Caco-2 (cell line): ENCODE data around the gene NDRG3. TPM values are rescaled to one million over a fixed set of nuclear protein-coding genes. Genes with fewer than 3 reads are reported as not detected.
"Not testable (repeated sequence)": the region's sequence is repeated elsewhere in the genome, so short reads cannot be mapped to it uniquely, and the experiment has no call there.

ENCODE experiments used
- BruUV-seq: library from RNA; stranded (reverse); fragments of 400-500 nt; replicated peaks from 2 replicates; lab custom pipeline; 2021; lab: Mats Ljungman, UMichigan
- CTCF ChIA-PET: fragments of 300-600 bp; sonication (Branson Sonifier 250); formaldehyde crosslinking; loops from one replicate; lab custom pipeline; 2022; ENCODE audit warnings: antibody characterized with exemption; lab: Charles Lee
- POLR2A ChIA-PET: fragments of 300-600 bp; sonication (Branson Sonifier 250); formaldehyde crosslinking; loops from one replicate; lab custom pipeline; 2022; ENCODE audit warnings: antibody characterized with exemption; lab: Charles Lee
- DNase-seq, 2 experiments: peaks; one replicate each; pipeline versions ENCODE4 v3.0.0 to v3.0.0-alpha.2; 2020 to 2022
- H3K27me3 ChIP-seq: replicated peaks from 2 replicates; pipeline ENCODE4 v1.6.0; 2011; ENCODE audit warnings: low read length; ENCODE audit not compliant: control insufficient read depth, insufficient read depth
- H3K36me3 ChIP-seq: 2 replicates; pipeline ENCODE4 v1.5.1; 2011; ENCODE audit warnings: low read length; ENCODE audit not compliant: control insufficient read depth, insufficient read depth
- H3K4me1 ChIP-seq: fragments of 250-450 bp; sonication (Bioruptor Pico); 2 replicates; pipeline ENCODE4 v1.5.1; 2020; ENCODE audit warnings: mild to moderate bottlenecking
- H3K4me3 ChIP-seq: 2 replicates; pipeline ENCODE4 v1.5.1; 2011; ENCODE audit warnings: low read depth, mild to moderate bottlenecking, control low read depth, low read length
- H3K9me3 ChIP-seq: fragments of 250-450 bp; sonication (Bioruptor Pico); 2 replicates; pipeline ENCODE4 v1.5.1; 2020; ENCODE audit warnings: mild to moderate bottlenecking, moderate library complexity
- H3K27ac Mint-ChIP-seq: one replicate; pipeline ENCODE4 v1.8.0; 2022; ENCODE audit warnings: mixed read lengths; ENCODE audit not compliant: unreplicated experiment
- H3K27me3 Mint-ChIP-seq: one replicate; pipeline ENCODE4 v1.8.0; 2022; ENCODE audit warnings: mixed read lengths; ENCODE audit not compliant: insufficient read depth, unreplicated experiment
- H3K36me3 Mint-ChIP-seq: one replicate; pipeline ENCODE4 v1.8.0; 2022; ENCODE audit warnings: mild to moderate bottlenecking, mixed read lengths; ENCODE audit not compliant: insufficient read depth, unreplicated experiment
- H3K4me1 Mint-ChIP-seq: one replicate; pipeline ENCODE4 v1.8.0; 2022; ENCODE audit warnings: low read depth, mixed read lengths; ENCODE audit not compliant: unreplicated experiment
- H3K4me3 Mint-ChIP-seq: one replicate; pipeline ENCODE4 v1.8.0; 2022; ENCODE audit warnings: mild to moderate bottlenecking, moderate library complexity, mixed read lengths; ENCODE audit not compliant: unreplicated experiment
- H3K9me3 Mint-ChIP-seq: one replicate; pipeline ENCODE4 v1.8.0; 2022; ENCODE audit warnings: mixed read lengths; ENCODE audit not compliant: unreplicated experiment
- intact Hi-C: fragments of 100-400 bp; cut with micrococcal nuclease; formaldehyde crosslinking; loops from one replicate; pipeline ENCODE4 v1.10.0; 2022; ENCODE audit not compliant: unreplicated experiment
- total RNA-seq: library from RNA; stranded (reverse); gene quantifications from 2 replicates; pipeline ENCODE4 v1.2.3, GENCODE V29; 2022
- TF ChIP-seq, protein P1 (sequence below), 2 experiments: fragments of 200-600 bp in 1 of 2; IDR thresholded peaks; 1 replicate in 1 of 2; 2 replicates in 1 of 2; pipeline versions ENCODE4 v1.5.1 to v1.8.0; 2011 to 2022; ENCODE audit warnings: antibody characterized with exemption in 1 of 2, control low read depth in 1 of 2, inconsistent platforms in 1 of 2, low read depth in 1 of 2, low read length in 1 of 2, mild to moderate bottlenecking in 1 of 2, moderate library complexity in 1 of 2; ENCODE audit not compliant: insufficient read depth in 1 of 2, severe bottlenecking in 1 of 2, unreplicated experiment in 1 of 2

NDRG3 gene
- total RNA-seq, 1 experiment from 2014 or later = 41.5 TPM

DNA sequence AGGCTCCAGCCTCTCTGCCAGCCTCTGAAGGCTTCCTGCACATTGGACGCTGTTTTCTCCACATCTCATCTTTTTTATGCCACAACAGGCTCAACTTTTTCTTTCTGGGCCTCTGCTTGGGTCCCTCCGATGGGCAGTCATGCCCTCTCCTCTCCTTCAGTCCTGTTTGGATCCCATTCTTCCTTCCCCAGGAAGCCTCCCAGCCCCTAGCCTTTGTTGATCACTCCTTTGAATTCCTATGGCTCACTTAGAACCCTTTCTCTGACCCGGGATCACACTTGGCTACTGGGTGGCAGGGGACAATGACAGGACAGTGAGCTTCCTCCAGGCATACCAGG lies 104.4 kb downstream of the NDRG3 start:
- H3K4me3 Mint-ChIP-seq = no peak overlapping the region
- no peaks in the 10 kb centered on the region for H3K27me3 Mint-ChIP-seq
- no peaks in the 10 kb centered on the region for H3K9me3 ChIP-seq
- H3K27me3 ChIP-seq = no peaks in the 10 kb centered on the region
- ChIA-PET CTCF (interaction anchor here (0.6 to 2.8 kb wide), 2 partner anchors 36 to 377 kb away, joined by 3 to 13 read pairs; partner anchors contain the start of gene RAB5IF), POLR2A (interaction anchor here (0.6 kb wide), 1 partner anchor 29 kb away, joined by 5 read pairs; no protein-coding TSS in a partner anchor)
- DNase-seq = no peak
- no peak overlapping the region for H3K27ac Mint-ChIP-seq
- H3K36me3 Mint-ChIP-seq = peaks cover 10% of the 10 kb centered on the region
- no peaks in the 10 kb centered on the region for H3K36me3 ChIP-seq
- intact Hi-C loops = no loop called here
- peaks cover 9% of the 10 kb centered on the region for H3K4me1 Mint-ChIP-seq
- H3K9me3 Mint-ChIP-seq = no peaks in the 10 kb centered on the region
- peaks cover 11% of the 10 kb centered on the region for H3K4me1 ChIP-seq
- TF ChIP-seq, protein P1, sequence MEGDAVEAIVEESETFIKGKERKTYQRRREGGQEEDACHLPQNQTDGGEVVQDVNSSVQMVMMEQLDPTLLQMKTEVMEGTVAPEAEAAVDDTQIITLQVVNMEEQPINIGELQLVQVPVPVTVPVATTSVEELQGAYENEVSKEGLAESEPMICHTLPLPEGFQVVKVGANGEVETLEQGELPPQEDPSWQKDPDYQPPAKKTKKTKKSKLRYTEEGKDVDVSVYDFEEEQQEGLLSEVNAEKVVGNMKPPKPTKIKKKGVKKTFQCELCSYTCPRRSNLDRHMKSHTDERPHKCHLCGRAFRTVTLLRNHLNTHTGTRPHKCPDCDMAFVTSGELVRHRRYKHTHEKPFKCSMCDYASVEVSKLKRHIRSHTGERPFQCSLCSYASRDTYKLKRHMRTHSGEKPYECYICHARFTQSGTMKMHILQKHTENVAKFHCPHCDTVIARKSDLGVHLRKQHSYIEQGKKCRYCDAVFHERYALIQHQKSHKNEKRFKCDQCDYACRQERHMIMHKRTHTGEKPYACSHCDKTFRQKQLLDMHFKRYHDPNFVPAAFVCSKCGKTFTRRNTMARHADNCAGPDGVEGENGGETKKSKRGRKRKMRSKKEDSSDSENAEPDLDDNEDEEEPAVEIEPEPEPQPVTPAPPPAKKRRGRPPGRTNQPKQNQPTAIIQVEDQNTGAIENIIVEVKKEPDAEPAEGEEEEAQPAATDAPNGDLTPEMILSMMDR (IDR thresholded peaks at IDR 0.05; ENCODE audit: insufficient read depth in 1 of 2, low read depth in 1 of 2, low read length in 1 of 2, severe bottlenecking in 1 of 2, unreplicated experiment in 1 of 2) = no peak
- BruUV-seq = no TSS peak
- no peak overlapping the region for H3K4me3 ChIP-seq

DNA sequence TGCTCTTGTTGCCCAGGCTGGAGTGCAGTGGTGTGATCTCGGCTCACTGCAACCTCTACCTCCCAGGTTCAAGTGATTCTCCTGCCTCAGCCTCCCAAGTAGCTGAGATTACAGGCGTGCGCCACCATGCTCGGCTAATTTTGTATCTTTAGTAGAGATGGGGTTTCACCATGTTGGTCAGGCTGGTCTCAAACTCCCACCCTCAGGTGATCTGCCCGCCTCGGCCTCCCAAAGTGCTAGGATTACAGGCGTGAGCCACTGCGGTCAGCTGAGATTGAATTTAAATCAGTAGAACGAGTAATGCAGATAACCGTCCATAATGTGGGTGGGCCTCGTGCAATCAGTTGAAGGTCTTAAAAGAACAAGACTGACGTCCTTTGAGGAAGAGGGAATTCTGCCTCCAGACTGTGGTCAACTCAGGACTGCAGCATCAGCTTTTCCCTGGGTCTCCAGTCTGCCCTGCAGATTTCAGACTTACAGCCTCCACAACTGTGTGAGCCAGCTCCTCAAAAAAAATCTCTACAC lies 107.0 kb downstream of the NDRG3 start:
- H3K27me3 Mint-ChIP-seq, H3K27me3 ChIP-seq, H3K9me3 ChIP-seq, H3K4me1 Mint-ChIP-seq, H3K9me3 Mint-ChIP-seq, POLR2A ChIA-PET, H3K4me3 ChIP-seq, BruUV-seq, H3K27ac Mint-ChIP-seq, H3K4me3 Mint-ChIP-seq, intact Hi-C loops, DNase-seq, H3K36me3 ChIP-seq: not testable (repeated sequence)
- peaks cover 10% of the 10 kb centered on the region for H3K36me3 Mint-ChIP-seq
- peaks cover 11% of the 10 kb centered on the region for H3K4me1 ChIP-seq
- CTCF ChIA-PET = interaction anchor here (0.6 kb wide), 1 partner anchor 152 kb away, joined by 8 read pairs; no protein-coding TSS in a partner anchor

DNA sequence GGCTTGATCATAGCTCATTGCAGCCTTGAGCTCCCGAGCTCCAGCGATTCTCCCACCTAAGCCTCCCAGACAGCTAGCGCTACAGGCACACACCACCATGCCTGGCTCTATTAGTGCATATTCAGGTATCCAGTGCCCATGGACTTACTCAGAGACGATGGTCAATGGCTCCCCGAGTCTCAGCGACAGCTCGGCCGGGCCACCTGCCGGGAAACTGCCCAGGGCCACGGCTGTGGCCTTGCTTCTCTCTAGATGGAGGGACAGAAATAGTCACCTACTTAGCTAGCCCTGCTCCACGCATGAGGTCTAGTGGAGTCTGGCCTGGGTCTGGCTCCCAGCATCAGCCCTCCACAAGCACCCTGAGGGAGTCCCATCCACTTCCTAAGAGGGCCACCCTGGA lies 111.5 kb downstream of the NDRG3 start:
- Mint-ChIP-seq H3K27ac (no peak overlapping the region), H3K36me3 (no peaks in the 10 kb centered on the region), H3K4me1 (no peaks in the 10 kb centered on the region), H3K27me3 (no peaks in the 10 kb centered on the region), H3K9me3 (no peaks in the 10 kb centered on the region), H3K4me3 (no peak overlapping the region)
- no peak overlapping the region for H3K4me3 ChIP-seq
- no peaks in the 10 kb centered on the region for H3K27me3 ChIP-seq
- no peak for DNase-seq
- H3K9me3 ChIP-seq = no peaks in the 10 kb centered on the region
- no TSS peak for BruUV-seq
- CTCF ChIA-PET = no interaction called here
- no peaks in the 10 kb centered on the region for H3K4me1 ChIP-seq
- H3K36me3 ChIP-seq = no peaks in the 10 kb centered on the region
- intact Hi-C loops = no loop called here
- TF ChIP-seq, protein P1 (IDR thresholded peaks at IDR 0.05; ENCODE audit: insufficient read depth in 1 of 2, low read depth in 1 of 2, low read length in 1 of 2, severe bottlenecking in 1 of 2, unreplicated experiment in 1 of 2) = no peak
- POLR2A ChIA-PET = no interaction called here
